GM23338 (cell line): ENCODE measurements around the gene TNPO3. TPM values are rescaled to one million over a fixed set of nuclear protein-coding genes. Genes with fewer than 3 reads are reported as not detected.

Experiments used
- ATAC-seq: fragments of 200-7000 bp; cut with Tn5 transposase; 3 replicates; pipeline ENCODE4 v1.9.1; 2020
- DNase-seq: peaks from one replicate; pipeline ENCODE4 v3.0.0-alpha.2; 2015; ENCODE audit warnings: low spot score
- H2AFZ ChIP-seq: fragments of 200-600 bp; sonication (generic); 2 replicates; pipeline ENCODE4 v1.8.0; 2016; ENCODE audit warnings: antibody characterized with exemption, mild to moderate bottlenecking, moderate library complexity
- H3F3A ChIP-seq: fragments of 200-600 bp; sonication (generic); replicated peaks from 2 replicates; pipeline ENCODE4 v1.8.0; 2017; ENCODE audit warnings: antibody characterized with exemption, mixed run types, low read depth
- H3K27ac ChIP-seq: fragments of 200-600 bp; sonication (generic); 2 replicates; pipeline ENCODE4 v1.6.1; 2016; ENCODE audit warnings: low read depth
- H3K27me3 ChIP-seq: fragments of 200-600 bp; sonication (generic); 2 replicates; pipeline ENCODE4 v1.8.0; 2016; ENCODE audit warnings: mild to moderate bottlenecking, mixed run types, moderate library complexity; ENCODE audit not compliant: insufficient read depth
- H3K36me3 ChIP-seq: fragments of 200-600 bp; sonication (generic); 2 replicates; pipeline ENCODE4 v1.8.0; 2016; ENCODE audit warnings: mild to moderate bottlenecking; ENCODE audit not compliant: insufficient read depth
- H3K4me1 ChIP-seq: fragments of 200-600 bp; sonication (generic); 2 replicates; pipeline ENCODE4 v1.8.0; 2016; ENCODE audit warnings: mild to moderate bottlenecking, moderate library complexity; ENCODE audit not compliant: insufficient read depth
- H3K4me2 ChIP-seq: fragments of 200-600 bp; sonication (generic); 2 replicates; pipeline ENCODE4 v1.7.1; 2017; ENCODE audit warnings: mixed run types
- H3K4me3 ChIP-seq: fragments of 200-600 bp; sonication (generic); 2 replicates; pipeline ENCODE4 v1.6.1; 2016; ENCODE audit warnings: mixed run types
- H3K79me2 ChIP-seq: fragments of 200-600 bp; sonication (generic); replicated peaks from 2 replicates; pipeline ENCODE4 v1.8.0; 2017; ENCODE audit warnings: mild to moderate bottlenecking; ENCODE audit not compliant: insufficient read depth
- H3K9me2 ChIP-seq: fragments of 200-600 bp; sonication (generic); 2 replicates; pipeline ENCODE4 v1.8.0; 2017; ENCODE audit not compliant: insufficient read depth
- H4K20me1 ChIP-seq: fragments of 200-600 bp; sonication (generic); replicated peaks from 2 replicates; pipeline ENCODE4 v1.8.0; 2017; ENCODE audit warnings: mild to moderate bottlenecking; ENCODE audit not compliant: insufficient read depth
- H3K27ac Mint-ChIP-seq: 2 replicates; pipeline ENCODE4 v1.8.0; 2020; ENCODE audit warnings: inconsistent platforms, mild to moderate bottlenecking, moderate library complexity, mixed read lengths
- H3K27me3 Mint-ChIP-seq: 3 replicates; pipeline ENCODE4 v1.8.0; 2022; ENCODE audit warnings: low read depth, mild to moderate bottlenecking, moderate library complexity, mixed read lengths, inconsistent platforms; ENCODE audit not compliant: insufficient read depth, poor library complexity
- H3K36me3 Mint-ChIP-seq: 3 replicates; pipeline ENCODE4 v1.8.0; 2021; ENCODE audit warnings: low read depth, mild to moderate bottlenecking, inconsistent platforms, moderate library complexity, mixed read lengths
- H3K4me1 Mint-ChIP-seq: 3 replicates; pipeline ENCODE4 v1.8.0; 2020; ENCODE audit warnings: mild to moderate bottlenecking, inconsistent platforms, mixed read lengths
- H3K4me3 Mint-ChIP-seq: 3 replicates; pipeline ENCODE4 v1.8.0; 2021; ENCODE audit warnings: moderate library complexity, mild to moderate bottlenecking, inconsistent platforms, mixed read lengths
- H3K9me3 Mint-ChIP-seq: 3 replicates; pipeline ENCODE4 v1.8.0; 2020; ENCODE audit warnings: moderate library complexity, mild to moderate bottlenecking, inconsistent platforms, mixed read lengths
- CREB1 ChIP-seq: fragments of 250-450 bp; sonication (Bioruptor Pico); IDR thresholded peaks from 2 replicates; pipeline ENCODE4 v1.5.0; 2020; ENCODE audit warnings: low read depth, mild to moderate bottlenecking, moderate library complexity
- ETS1 ChIP-seq: IDR thresholded peaks from 2 replicates; pipeline ENCODE4 v1.6.1; 2016; ENCODE audit warnings: antibody characterized with exemption
- EZH2 ChIP-seq: fragments of 200-600 bp; sonication (generic); IDR thresholded peaks from one replicate; pipeline ENCODE4 v1.8.0; 2017; ENCODE audit warnings: antibody characterized with exemption, mild to moderate bottlenecking, low read depth; ENCODE audit not compliant: unreplicated experiment
- JUNB ChIP-seq: IDR thresholded peaks from one replicate; pipeline ENCODE4 v1.6.1; 2016; ENCODE audit warnings: antibody characterized with exemption; ENCODE audit not compliant: unreplicated experiment
- NANOG ChIP-seq: IDR thresholded peaks from 2 replicates; pipeline ENCODE4 v1.6.1; 2016; ENCODE audit warnings: antibody characterized with exemption, borderline replicate concordance
- POLR2AphosphoS5 ChIP-seq: IDR thresholded peaks from 2 replicates; pipeline ENCODE4 v1.6.1; 2016; ENCODE audit warnings: antibody characterized with exemption, low read depth
- STAT1 ChIP-seq: IDR thresholded peaks from one replicate; pipeline ENCODE4 v1.6.1; 2016; ENCODE audit warnings: antibody characterized with exemption; ENCODE audit not compliant: unreplicated experiment
- ZNF114 ChIP-seq: fragments of 250-450 bp; sonication (Bioruptor Pico); IDR thresholded peaks from 2 replicates; pipeline ENCODE4 v1.5.0; 2020; ENCODE audit warnings: mild to moderate bottlenecking, moderate library complexity
- ZNF331 ChIP-seq: fragments of 250-450 bp; sonication (Bioruptor Pico); IDR thresholded peaks from 2 replicates; pipeline ENCODE4 v1.5.0; 2020; ENCODE audit warnings: low read depth, mild to moderate bottlenecking, moderate library complexity
- ZNF462 ChIP-seq: fragments of 250-450 bp; sonication (Bioruptor Pico); IDR thresholded peaks from 2 replicates; pipeline ENCODE4 v1.5.0; 2020; ENCODE audit warnings: mild to moderate bottlenecking, moderate library complexity
- polyA plus RNA-seq: library from polyadenylated mRNA; unstranded; fragments of >200 nt; fragmentation: Nextera tagmentation; extraction: Ambion mirVana; gene quantifications from 2 replicates; pipeline ENCODE4 v1.2.1, GENCODE V29; 2016
- total RNA-seq: library from RNA; depleted of rRNA; stranded (reverse); fragments of >200 nt; shearing (Covaris generic); gene quantifications from 2 replicates; pipeline ENCODE4 v1.2.3, GENCODE V29; 2014
- TF ChIP-seq, protein P1 (sequence below), 2 experiments: fragments of 200-600 bp in 1 of 2; sonication (generic) in 1 of 2; conservative IDR thresholded peaks; 2 replicates each; pipeline versions ENCODE4 v1.5.1 to v1.6.1; 2016 to 2017; ENCODE audit warnings: antibody characterized with exemption in 2 of 2, low read depth in 2 of 2, mild to moderate bottlenecking in 2 of 2, moderate library complexity in 1 of 2

The TNPO3 gene
- total and polyA plus RNA-seq, 2 experiments from 2014 or later: 38.2 to 127 TPM

- Mint-ChIP-seq H3K4me3 (no peak overlapping the region), H3K9me3 (no peaks in the 10 kb centered on the region; the same call in 2 of the 3 replicates), H3K27me3 (peaks cover 2% of the 10 kb centered on the region), H3K4me1 (no peaks in the 10 kb centered on the region), H3K27ac (no peak overlapping the region), H3K36me3 (peaks cover 37% of the 10 kb centered on the region)
- DNase-seq (no peak), ATAC-seq (no peak)
- H3K27me3 ChIP-seq: no peaks in the 10 kb centered on the region
- TF ChIP-seq JUNB (no peak), ZNF114 (CRISPR knock-in tag) (no peak), POLR2AphosphoS5 (no peak), ZNF331 (no peak), ETS1 (no peak), NANOG (no peak), STAT1 (no peak), ZNF462 (CRISPR knock-in tag) (no peak), CREB1 (CRISPR knock-in tag) (no peak), EZH2 (no peak)
- TF ChIP-seq, protein P1, sequence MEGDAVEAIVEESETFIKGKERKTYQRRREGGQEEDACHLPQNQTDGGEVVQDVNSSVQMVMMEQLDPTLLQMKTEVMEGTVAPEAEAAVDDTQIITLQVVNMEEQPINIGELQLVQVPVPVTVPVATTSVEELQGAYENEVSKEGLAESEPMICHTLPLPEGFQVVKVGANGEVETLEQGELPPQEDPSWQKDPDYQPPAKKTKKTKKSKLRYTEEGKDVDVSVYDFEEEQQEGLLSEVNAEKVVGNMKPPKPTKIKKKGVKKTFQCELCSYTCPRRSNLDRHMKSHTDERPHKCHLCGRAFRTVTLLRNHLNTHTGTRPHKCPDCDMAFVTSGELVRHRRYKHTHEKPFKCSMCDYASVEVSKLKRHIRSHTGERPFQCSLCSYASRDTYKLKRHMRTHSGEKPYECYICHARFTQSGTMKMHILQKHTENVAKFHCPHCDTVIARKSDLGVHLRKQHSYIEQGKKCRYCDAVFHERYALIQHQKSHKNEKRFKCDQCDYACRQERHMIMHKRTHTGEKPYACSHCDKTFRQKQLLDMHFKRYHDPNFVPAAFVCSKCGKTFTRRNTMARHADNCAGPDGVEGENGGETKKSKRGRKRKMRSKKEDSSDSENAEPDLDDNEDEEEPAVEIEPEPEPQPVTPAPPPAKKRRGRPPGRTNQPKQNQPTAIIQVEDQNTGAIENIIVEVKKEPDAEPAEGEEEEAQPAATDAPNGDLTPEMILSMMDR (conservative IDR thresholded peaks at IDR 0.05; ENCODE audit: low read depth in 2 of 2): no peak
- H2AFZ ChIP-seq: no peak overlapping the region
- H3K27ac ChIP-seq: no peak overlapping the region
- H4K20me1 ChIP-seq: peaks cover 14% of the 10 kb centered on the region
- no peaks in the 10 kb centered on the region for H3K4me1 ChIP-seq
- H3K36me3 ChIP-seq: peaks cover 32% of the 10 kb centered on the region; the same call in 1 of the 2 replicates
- no peaks in the 10 kb centered on the region for H3F3A ChIP-seq
- H3K4me3 ChIP-seq: no peak overlapping the region
- H3K79me2 ChIP-seq: peaks cover 55% of the 10 kb centered on the region
- H3K4me2 ChIP-seq: no peak overlapping the region
- no peaks in the 10 kb centered on the region for H3K9me2 ChIP-seq
Observed at GRCh38 chr7:129007572-129007971, 47.3 kb downstream of the TNPO3 start.
